MCF 10A (cell line): Measurements from ENCODE around the gene KLK1. TPM values are rescaled to one million over a fixed set of nuclear protein-coding genes. Genes with fewer than 3 reads are reported as not detected.
"Not testable (repeated sequence)": the region's sequence is repeated elsewhere in the genome, so short reads cannot be mapped to it uniquely, and the experiment has no call there.

Experiments
- BruUV-seq: library from RNA; stranded (reverse); fragments of 400-500 nt; replicated peaks from 2 replicates; lab custom pipeline; 2021; lab: Mats Ljungman, UMichigan
- CTCF ChIA-PET: fragments of 300-600 bp; sonication (Branson Sonifier 250); formaldehyde crosslinking; extraction: SDS; loops from one replicate; lab custom pipeline; 2021; ENCODE audit warnings: antibody characterized with exemption, inconsistent platforms; lab: Yijun Ruan, JAX
- POLR2A ChIA-PET: fragments of 300-600, 350-650 bp; sonication (Branson Sonifier 250); formaldehyde crosslinking; extraction: SDS; loops from one replicate; lab custom pipeline; 2020; ENCODE audit warnings: antibody characterized with exemption, inconsistent platforms; lab: Yijun Ruan, JAX
- DNase-seq: peaks from one replicate; pipeline ENCODE4 v3.0.0-alpha.2; 2018; ENCODE audit not compliant: unreplicated experiment
- H3K27ac Mint-ChIP-seq: one replicate; pipeline ENCODE4 v1.8.0; 2022; ENCODE audit warnings: mild to moderate bottlenecking, low read depth, mixed read lengths; ENCODE audit not compliant: unreplicated experiment
- H3K27me3 Mint-ChIP-seq: one replicate; pipeline ENCODE4 v1.8.0; 2022; ENCODE audit warnings: mixed read lengths; ENCODE audit not compliant: insufficient read depth, unreplicated experiment
- H3K36me3 Mint-ChIP-seq: one replicate; pipeline ENCODE4 v1.8.0; 2022; ENCODE audit warnings: mild to moderate bottlenecking, moderate library complexity, mixed read lengths; ENCODE audit not compliant: insufficient read depth, unreplicated experiment
- H3K4me1 Mint-ChIP-seq: one replicate; pipeline ENCODE4 v1.8.0; 2022; ENCODE audit warnings: mixed read lengths; ENCODE audit not compliant: insufficient read depth, unreplicated experiment
- H3K4me3 Mint-ChIP-seq: one replicate; pipeline ENCODE4 v1.8.0; 2022; ENCODE audit warnings: mild to moderate bottlenecking, moderate library complexity, mixed read lengths; ENCODE audit not compliant: unreplicated experiment
- H3K9me3 Mint-ChIP-seq: one replicate; pipeline ENCODE4 v1.8.0; 2022; ENCODE audit warnings: mixed read lengths; ENCODE audit not compliant: unreplicated experiment
- CTCF ChIP-seq: fragments of 200-600 bp; IDR thresholded peaks from one replicate; pipeline ENCODE4 v1.8.0; 2022; ENCODE audit warnings: antibody characterized with exemption, mild to moderate bottlenecking; ENCODE audit not compliant: unreplicated experiment
- intact Hi-C: fragments of 100-400 bp; cut with micrococcal nuclease; formaldehyde crosslinking; loops from 2 replicates; pipeline ENCODE4 v1.14.1; 2022
- total RNA-seq: library from RNA; stranded (reverse); gene quantifications from 2 replicates; pipeline ENCODE4 v1.2.3, GENCODE V29; 2022

Gene KLK1
- total RNA-seq, 1 experiment from 2014 or later, result 0.84 TPM

GRCh38 chr19:50777830-50778303 lies 45.7 kb downstream of the KLK1 start:
- POLR2A ChIA-PET, result no interaction called here
- peaks cover 6% of the 10 kb centered on the region for H3K4me1 Mint-ChIP-seq
- DNase-seq, result no peak
- H3K4me3 Mint-ChIP-seq, result no peak overlapping the region
- CTCF ChIA-PET, result interaction anchor here (0.5 to 1.3 kb wide), 4 partner anchors 144 to 820 kb away, joined by 3 to 5 read pairs (median 4); no protein-coding TSS in a partner anchor
- no peak overlapping the region for H3K27ac Mint-ChIP-seq
- no peak for TF ChIP-seq CTCF
- H3K27me3 Mint-ChIP-seq, result peaks cover 48% of the 10 kb centered on the region
- H3K36me3 Mint-ChIP-seq, result no peaks in the 10 kb centered on the region
- intact Hi-C loops, result no loop called here
- no peaks in the 10 kb centered on the region for H3K9me3 Mint-ChIP-seq
- BruUV-seq, result no TSS peak

GRCh38 chr19:50777261-50777660 lies 46.3 kb downstream of the KLK1 start:
- no peak overlapping the region for H3K27ac Mint-ChIP-seq
- intact Hi-C loops, result no loop called here
- H3K9me3 Mint-ChIP-seq, result no peaks in the 10 kb centered on the region
- TF ChIP-seq CTCF, result no peak
- no peak for DNase-seq
- H3K36me3 Mint-ChIP-seq, result no peaks in the 10 kb centered on the region
- H3K27me3 Mint-ChIP-seq, result peaks cover 42% of the 10 kb centered on the region
- H3K4me3 Mint-ChIP-seq, result no peak overlapping the region
- no TSS peak for BruUV-seq
- ChIA-PET CTCF (interaction anchor here (0.7 to 1.3 kb wide), 4 partner anchors 10 to 561 kb away, joined by 3 to 4 read pairs (median 4); no protein-coding TSS in a partner anchor), POLR2A (no interaction called here)
- H3K4me1 Mint-ChIP-seq, result peaks cover 6% of the 10 kb centered on the region

- no TSS peak for BruUV-seq
- Mint-ChIP-seq H3K4me1 (peaks cover 6% of the 10 kb centered on the region), H3K4me3 (no peak overlapping the region), H3K9me3 (no peaks in the 10 kb centered on the region), H3K27me3 (peaks cover 38% of the 10 kb centered on the region), H3K36me3 (no peaks in the 10 kb centered on the region), H3K27ac (no peak overlapping the region)
- no peak for DNase-seq
- ChIA-PET POLR2A (no interaction called here), CTCF (no interaction called here)
- intact Hi-C loops, result no loop called here
- TF ChIP-seq CTCF, result no peak
These were observed 47.5 kb downstream of the KLK1 start for GRCh38 chr19:50776131-50776530.

- H3K9me3 Mint-ChIP-seq, H3K36me3 Mint-ChIP-seq, BruUV-seq, H3K4me1 Mint-ChIP-seq, DNase-seq, H3K27ac Mint-ChIP-seq, H3K4me3 Mint-ChIP-seq, intact Hi-C loops: not testable (repeated sequence)
- peaks cover 18% of the 10 kb centered on the region for H3K27me3 Mint-ChIP-seq
- POLR2A ChIA-PET, result interaction anchor here (0.8 kb wide), 1 partner anchor 1397 kb away, joined by 3 read pairs; no protein-coding TSS in a partner anchor
- CTCF ChIA-PET, result interaction anchor here (0.7 to 0.8 kb wide), 2 partner anchors 9 to 10 kb away, joined by 3 read pairs; no protein-coding TSS in a partner anchor
These were observed 50.1 kb downstream of the KLK1 start for GRCh38 chr19:50773454-50773853.

GRCh38 chr19:50772912-50773311 lies 50.7 kb downstream of the KLK1 start:
- H3K9me3 Mint-ChIP-seq, BruUV-seq, H3K4me3 Mint-ChIP-seq, H3K4me1 Mint-ChIP-seq, H3K36me3 Mint-ChIP-seq, DNase-seq, intact Hi-C loops, H3K27ac Mint-ChIP-seq: not testable (repeated sequence)
- POLR2A ChIA-PET, result interaction anchor here (0.8 kb wide), 1 partner anchor 1397 kb away, joined by 3 read pairs; no protein-coding TSS in a partner anchor
- CTCF ChIA-PET, result interaction anchor here (0.7 kb wide), 1 partner anchor 11 kb away, joined by 3 read pairs; no protein-coding TSS in a partner anchor
- H3K27me3 Mint-ChIP-seq, result peaks cover 12% of the 10 kb centered on the region
